HL-60 (cell line): ENCODE data around the gene FMNL2.

Experiments
- DNase-seq, 2 experiments: peaks; one replicate each; pipeline ENCODE4 v3.0.0-alpha.2; 2010 to 2020; ENCODE audit warnings: low read depth in 1 of 2, low spot score in 1 of 2
- H3K27ac ChIP-seq: fragments of 250-450 bp; sonication (Bioruptor Pico); replicated peaks from 2 replicates; pipeline ENCODE4 v1.5.1; 2020; ENCODE audit warnings: mild to moderate bottlenecking, moderate library complexity
- H3K27me3 ChIP-seq: fragments of 250-450 bp; sonication (Bioruptor Pico); 2 replicates; pipeline ENCODE4 v1.5.1; 2021; ENCODE audit warnings: mild to moderate bottlenecking, moderate library complexity; ENCODE audit not compliant: insufficient read depth, poor library complexity, severe bottlenecking
- H3K4me3 ChIP-seq: replicated peaks from 2 replicates; pipeline ENCODE4 v1.5.1; 2011; ENCODE audit warnings: mild to moderate bottlenecking, control low read depth, low read length; ENCODE audit not compliant: insufficient read depth
- GABPA ChIP-seq: IDR thresholded peaks from 2 replicates; pipeline ENCODE4 v1.6.1; 2012; ENCODE audit warnings: low read depth
- POLR2AphosphoS5 ChIP-seq: IDR thresholded peaks from 2 replicates; pipeline ENCODE4 v1.6.1; 2012; ENCODE audit warnings: low read depth
- SPI1 ChIP-seq: IDR thresholded peaks from 2 replicates; pipeline ENCODE4 v1.6.1; 2012; ENCODE audit warnings: low read depth, mild to moderate bottlenecking, borderline replicate concordance
- TF ChIP-seq, protein P1 (sequence below): IDR thresholded peaks from 2 replicates; pipeline ENCODE4 v1.6.1; 2012; ENCODE audit warnings: low read depth; ENCODE audit not compliant: insufficient replicate concordance
- TF ChIP-seq, protein P2 (sequence below): IDR thresholded peaks from one replicate; pipeline ENCODE4 v1.5.1; 2011; ENCODE audit warnings: low read length, control low read depth, inconsistent platforms; ENCODE audit not compliant: insufficient read depth

The FMNL2 gene

GRCh38 chr2:152518034-152518433 lies 183.1 kb downstream of the FMNL2 start:
- Histone ChIP-seq H3K4me3 (no peak overlapping the region), H3K27ac (no peak overlapping the region), H3K27me3 (no peaks in the 10 kb centered on the region)
- no peak for TF ChIP-seq POLR2AphosphoS5
- TF ChIP-seq, protein P1, sequence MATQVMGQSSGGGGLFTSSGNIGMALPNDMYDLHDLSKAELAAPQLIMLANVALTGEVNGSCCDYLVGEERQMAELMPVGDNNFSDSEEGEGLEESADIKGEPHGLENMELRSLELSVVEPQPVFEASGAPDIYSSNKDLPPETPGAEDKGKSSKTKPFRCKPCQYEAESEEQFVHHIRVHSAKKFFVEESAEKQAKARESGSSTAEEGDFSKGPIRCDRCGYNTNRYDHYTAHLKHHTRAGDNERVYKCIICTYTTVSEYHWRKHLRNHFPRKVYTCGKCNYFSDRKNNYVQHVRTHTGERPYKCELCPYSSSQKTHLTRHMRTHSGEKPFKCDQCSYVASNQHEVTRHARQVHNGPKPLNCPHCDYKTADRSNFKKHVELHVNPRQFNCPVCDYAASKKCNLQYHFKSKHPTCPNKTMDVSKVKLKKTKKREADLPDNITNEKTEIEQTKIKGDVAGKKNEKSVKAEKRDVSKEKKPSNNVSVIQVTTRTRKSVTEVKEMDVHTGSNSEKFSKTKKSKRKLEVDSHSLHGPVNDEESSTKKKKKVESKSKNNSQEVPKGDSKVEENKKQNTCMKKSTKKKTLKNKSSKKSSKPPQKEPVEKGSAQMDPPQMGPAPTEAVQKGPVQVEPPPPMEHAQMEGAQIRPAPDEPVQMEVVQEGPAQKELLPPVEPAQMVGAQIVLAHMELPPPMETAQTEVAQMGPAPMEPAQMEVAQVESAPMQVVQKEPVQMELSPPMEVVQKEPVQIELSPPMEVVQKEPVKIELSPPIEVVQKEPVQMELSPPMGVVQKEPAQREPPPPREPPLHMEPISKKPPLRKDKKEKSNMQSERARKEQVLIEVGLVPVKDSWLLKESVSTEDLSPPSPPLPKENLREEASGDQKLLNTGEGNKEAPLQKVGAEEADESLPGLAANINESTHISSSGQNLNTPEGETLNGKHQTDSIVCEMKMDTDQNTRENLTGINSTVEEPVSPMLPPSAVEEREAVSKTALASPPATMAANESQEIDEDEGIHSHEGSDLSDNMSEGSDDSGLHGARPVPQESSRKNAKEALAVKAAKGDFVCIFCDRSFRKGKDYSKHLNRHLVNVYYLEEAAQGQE = no peak
- TF ChIP-seq GABPA = no peak
- TF ChIP-seq, protein P2, sequence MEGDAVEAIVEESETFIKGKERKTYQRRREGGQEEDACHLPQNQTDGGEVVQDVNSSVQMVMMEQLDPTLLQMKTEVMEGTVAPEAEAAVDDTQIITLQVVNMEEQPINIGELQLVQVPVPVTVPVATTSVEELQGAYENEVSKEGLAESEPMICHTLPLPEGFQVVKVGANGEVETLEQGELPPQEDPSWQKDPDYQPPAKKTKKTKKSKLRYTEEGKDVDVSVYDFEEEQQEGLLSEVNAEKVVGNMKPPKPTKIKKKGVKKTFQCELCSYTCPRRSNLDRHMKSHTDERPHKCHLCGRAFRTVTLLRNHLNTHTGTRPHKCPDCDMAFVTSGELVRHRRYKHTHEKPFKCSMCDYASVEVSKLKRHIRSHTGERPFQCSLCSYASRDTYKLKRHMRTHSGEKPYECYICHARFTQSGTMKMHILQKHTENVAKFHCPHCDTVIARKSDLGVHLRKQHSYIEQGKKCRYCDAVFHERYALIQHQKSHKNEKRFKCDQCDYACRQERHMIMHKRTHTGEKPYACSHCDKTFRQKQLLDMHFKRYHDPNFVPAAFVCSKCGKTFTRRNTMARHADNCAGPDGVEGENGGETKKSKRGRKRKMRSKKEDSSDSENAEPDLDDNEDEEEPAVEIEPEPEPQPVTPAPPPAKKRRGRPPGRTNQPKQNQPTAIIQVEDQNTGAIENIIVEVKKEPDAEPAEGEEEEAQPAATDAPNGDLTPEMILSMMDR = no peak
- TF ChIP-seq SPI1 = no peak
- no peak for DNase-seq

DNA sequence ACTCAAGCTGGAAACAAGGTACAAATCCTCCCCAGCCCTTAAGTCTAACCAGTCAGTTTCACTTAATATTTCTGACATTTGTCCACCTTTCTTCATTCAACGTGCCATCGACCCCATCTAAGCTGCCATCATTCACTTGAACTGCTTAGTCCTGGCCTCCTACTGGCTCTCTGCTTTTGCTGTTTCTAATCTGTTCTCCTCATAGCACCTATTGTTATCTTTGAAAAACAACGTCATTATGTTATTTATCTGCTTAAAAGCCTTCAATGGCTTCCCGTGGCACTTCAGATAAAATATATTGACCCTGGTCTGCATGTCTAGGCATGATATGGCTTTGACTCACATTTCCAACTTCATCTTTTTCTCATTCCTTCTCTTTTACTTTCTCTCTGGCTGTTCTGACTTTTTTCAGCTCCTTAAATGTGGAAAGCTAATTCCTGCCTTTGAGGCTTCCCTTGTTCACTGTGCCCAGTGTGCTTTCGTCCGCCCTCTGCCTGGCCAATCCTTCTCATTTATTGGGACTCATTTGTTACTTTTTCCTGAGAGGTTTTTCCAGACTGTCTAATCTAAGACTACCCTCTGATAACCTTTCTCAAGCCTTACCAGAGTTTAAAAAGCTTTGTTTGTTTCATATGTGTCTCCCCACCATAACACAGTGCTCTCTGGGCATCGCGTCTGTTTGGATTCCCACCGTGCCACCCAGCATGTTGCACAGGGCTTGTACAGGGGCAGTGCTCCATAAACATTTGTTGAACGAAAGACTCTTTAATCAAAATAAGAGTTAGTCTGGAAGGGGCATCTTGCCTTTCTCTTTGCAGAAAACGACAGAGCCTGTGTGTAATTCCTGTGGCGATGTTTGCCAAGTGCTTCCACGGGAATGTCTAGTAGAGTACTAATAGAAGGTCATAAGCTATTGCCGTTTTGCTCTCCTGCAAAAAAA lies 183.9 kb downstream of the FMNL2 start:
- H3K27me3 ChIP-seq = no peaks in the 10 kb centered on the region
- H3K27ac ChIP-seq = no peak overlapping the region
- H3K4me3 ChIP-seq = no peak overlapping the region
- TF ChIP-seq POLR2AphosphoS5 (no peak), GABPA (no peak), SPI1 (no peak)
- TF ChIP-seq, protein P1 = no peak
- TF ChIP-seq, protein P2 = no peak
- DNase-seq = no peak

DNA sequence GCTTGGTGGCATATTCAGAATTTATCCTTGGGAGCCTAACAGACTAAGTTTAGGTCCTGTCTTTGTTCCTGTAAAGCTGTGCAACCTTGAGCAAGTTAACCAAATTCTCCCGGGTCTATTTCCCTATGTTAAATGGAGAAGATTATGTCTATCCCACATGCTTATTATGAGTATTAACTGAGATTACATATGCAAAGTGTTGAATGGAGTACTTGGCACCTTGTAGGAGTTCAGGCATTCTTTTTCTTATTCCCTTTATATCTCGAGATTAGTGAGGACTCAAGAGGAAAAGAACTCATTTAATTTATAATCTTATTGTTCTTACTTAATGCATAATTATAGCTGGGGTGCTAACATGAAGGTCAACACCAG lies 184.6 kb downstream of the FMNL2 start:
- Histone ChIP-seq H3K27ac (no peak overlapping the region), H3K4me3 (no peak overlapping the region), H3K27me3 (no peaks in the 10 kb centered on the region)
- DNase-seq = no peak
- no peak for TF ChIP-seq POLR2AphosphoS5
- TF ChIP-seq, protein P2 = no peak
- TF ChIP-seq, protein P1 = no peak
- no peak for TF ChIP-seq GABPA
- no peak for TF ChIP-seq SPI1
